KMS-11 (cell line): ENCODE data around the gene TMEM107.

Experiments
- H2AFZ ChIP-seq: fragments of 200-600 bp; sonication (generic); 2 replicates; pipeline ENCODE4 v1.6.1; 2016; ENCODE audit warnings: antibody characterized with exemption, mixed run types, low read depth
- H3K27ac ChIP-seq: fragments of 200-600 bp; sonication (generic); 2 replicates; pipeline ENCODE4 v1.6.1; 2016; ENCODE audit warnings: mild to moderate bottlenecking, mixed run types
- H3K27me3 ChIP-seq: fragments of 200-600 bp; sonication (generic); 2 replicates; pipeline ENCODE4 v1.6.1; 2017; ENCODE audit warnings: mild to moderate bottlenecking, low read depth, mixed run types, moderate library complexity; ENCODE audit not compliant: insufficient read depth
- H3K36me3 ChIP-seq: fragments of 200-600 bp; sonication (generic); 2 replicates; pipeline ENCODE4 v1.6.1; 2017; ENCODE audit warnings: mild to moderate bottlenecking, mixed run types; ENCODE audit not compliant: insufficient read depth
- H3K4me1 ChIP-seq: fragments of 200-600 bp; sonication (generic); 2 replicates; pipeline ENCODE4 v1.6.1; 2016; ENCODE audit warnings: mild to moderate bottlenecking, low read depth, mixed run types; ENCODE audit not compliant: poor library complexity, severe bottlenecking
- H3K4me2 ChIP-seq: fragments of 200-600 bp; sonication (generic); 2 replicates; pipeline ENCODE4 v1.7.0; 2016; ENCODE audit warnings: mild to moderate bottlenecking, mixed run types
- H3K4me3 ChIP-seq: fragments of 200-600 bp; sonication (generic); IDR thresholded peaks from 2 replicates; pipeline ENCODE4 v1.6.1; 2017; ENCODE audit warnings: low read depth, low read length, mixed read lengths; ENCODE audit not compliant: insufficient read depth
- H3K79me2 ChIP-seq: fragments of 200-600 bp; sonication (generic); 2 replicates; pipeline ENCODE4 v1.6.1; 2016; ENCODE audit warnings: low read depth, mixed run types; ENCODE audit not compliant: insufficient read depth
- H3K9ac ChIP-seq: fragments of 200-600 bp; sonication (generic); 2 replicates; pipeline ENCODE4 v1.6.1; 2016; ENCODE audit warnings: mild to moderate bottlenecking, mixed run types
- H4K20me1 ChIP-seq: fragments of 200-600 bp; sonication (generic); 2 replicates; pipeline ENCODE4 v1.6.1; 2016; ENCODE audit warnings: mild to moderate bottlenecking, mixed run types; ENCODE audit not compliant: insufficient read depth
- TF ChIP-seq, protein P1 (sequence below): fragments of 200-600 bp; sonication (generic); conservative IDR thresholded peaks from 2 replicates; pipeline ENCODE4 v1.6.1; 2017; ENCODE audit warnings: low read depth, mild to moderate bottlenecking, antibody characterized with exemption, low read length, moderate library complexity, mixed read lengths

TMEM107 gene

DNA sequence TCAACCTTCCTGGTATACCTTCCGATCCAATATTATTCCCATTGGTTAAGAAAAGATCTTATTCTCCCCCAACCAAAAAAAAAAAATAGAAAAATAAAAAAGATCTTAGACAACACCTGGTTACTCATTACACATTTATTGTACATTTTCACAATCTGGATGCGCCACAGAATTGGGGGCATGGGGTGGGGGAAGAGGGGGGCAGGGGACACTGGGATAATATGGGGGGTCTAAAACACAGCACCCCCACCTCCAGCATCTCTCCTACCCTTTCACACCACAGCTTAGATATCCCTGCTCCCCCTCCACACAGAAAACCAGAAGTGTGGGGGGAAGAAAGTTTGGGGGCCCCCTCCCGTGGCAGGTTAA lies 17.2 kb downstream of the TMEM107 start:
- Histone ChIP-seq H2AFZ (no peak overlapping the region), H3K79me2 (no peaks in the 10 kb centered on the region), H4K20me1 (no peaks in the 10 kb centered on the region), H3K9ac (no peak overlapping the region), H3K4me3 (no peak overlapping the region), H3K4me1 (no peaks in the 10 kb centered on the region), H3K4me2 (no peak overlapping the region), H3K27me3 (no peaks in the 10 kb centered on the region), H3K36me3 (no peaks in the 10 kb centered on the region), H3K27ac (no peak overlapping the region)
- TF ChIP-seq, protein P1, sequence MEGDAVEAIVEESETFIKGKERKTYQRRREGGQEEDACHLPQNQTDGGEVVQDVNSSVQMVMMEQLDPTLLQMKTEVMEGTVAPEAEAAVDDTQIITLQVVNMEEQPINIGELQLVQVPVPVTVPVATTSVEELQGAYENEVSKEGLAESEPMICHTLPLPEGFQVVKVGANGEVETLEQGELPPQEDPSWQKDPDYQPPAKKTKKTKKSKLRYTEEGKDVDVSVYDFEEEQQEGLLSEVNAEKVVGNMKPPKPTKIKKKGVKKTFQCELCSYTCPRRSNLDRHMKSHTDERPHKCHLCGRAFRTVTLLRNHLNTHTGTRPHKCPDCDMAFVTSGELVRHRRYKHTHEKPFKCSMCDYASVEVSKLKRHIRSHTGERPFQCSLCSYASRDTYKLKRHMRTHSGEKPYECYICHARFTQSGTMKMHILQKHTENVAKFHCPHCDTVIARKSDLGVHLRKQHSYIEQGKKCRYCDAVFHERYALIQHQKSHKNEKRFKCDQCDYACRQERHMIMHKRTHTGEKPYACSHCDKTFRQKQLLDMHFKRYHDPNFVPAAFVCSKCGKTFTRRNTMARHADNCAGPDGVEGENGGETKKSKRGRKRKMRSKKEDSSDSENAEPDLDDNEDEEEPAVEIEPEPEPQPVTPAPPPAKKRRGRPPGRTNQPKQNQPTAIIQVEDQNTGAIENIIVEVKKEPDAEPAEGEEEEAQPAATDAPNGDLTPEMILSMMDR: no peak; the same call in 1 of the 2 replicates

DNA sequence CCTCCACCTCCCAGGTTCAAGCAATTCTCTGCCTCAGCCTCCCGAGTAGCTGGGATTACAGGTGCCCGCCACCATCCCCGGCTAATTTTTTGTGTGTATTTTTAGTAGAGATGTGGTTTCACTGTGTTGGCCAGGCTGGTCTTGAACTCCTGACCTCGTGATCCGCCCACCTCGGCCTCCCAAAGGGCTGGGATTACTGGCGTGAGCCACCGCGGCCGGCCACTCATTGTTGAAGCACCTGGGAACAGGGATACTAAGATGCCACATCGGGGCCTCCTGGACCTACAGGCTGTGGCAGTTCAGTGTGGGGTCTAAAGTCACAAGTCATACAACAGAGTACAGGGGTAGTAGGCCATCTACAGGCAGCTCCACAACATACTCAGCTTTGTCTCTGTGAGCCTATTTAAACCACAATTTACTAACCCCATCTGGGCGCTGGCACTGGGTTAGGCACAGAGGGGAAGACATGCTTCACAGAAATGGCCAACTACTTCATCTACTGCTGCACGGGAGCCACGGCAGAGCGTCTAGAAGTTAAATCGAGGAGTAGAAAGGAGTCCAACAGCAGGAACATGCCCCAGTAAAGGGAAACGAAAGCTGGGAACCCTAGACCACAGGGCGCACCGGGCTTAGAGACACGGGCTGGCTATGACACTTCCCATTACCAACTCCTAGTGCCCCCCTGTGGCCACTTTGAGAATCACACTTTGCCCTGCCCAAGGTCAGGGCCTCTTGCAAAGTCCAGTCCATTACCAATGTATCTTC lies 17.7 kb downstream of the TMEM107 start:
- Histone ChIP-seq H3K4me1 (no peaks in the 10 kb centered on the region), H3K4me3 (no peak overlapping the region), H4K20me1 (no peaks in the 10 kb centered on the region), H3K79me2 (no peaks in the 10 kb centered on the region), H3K27me3 (no peaks in the 10 kb centered on the region), H3K27ac (no peak overlapping the region), H3K9ac (no peak overlapping the region), H3K4me2 (no peak overlapping the region), H2AFZ (no peak overlapping the region), H3K36me3 (no peaks in the 10 kb centered on the region)
- TF ChIP-seq, protein P1: peak; percentile 64

DNA sequence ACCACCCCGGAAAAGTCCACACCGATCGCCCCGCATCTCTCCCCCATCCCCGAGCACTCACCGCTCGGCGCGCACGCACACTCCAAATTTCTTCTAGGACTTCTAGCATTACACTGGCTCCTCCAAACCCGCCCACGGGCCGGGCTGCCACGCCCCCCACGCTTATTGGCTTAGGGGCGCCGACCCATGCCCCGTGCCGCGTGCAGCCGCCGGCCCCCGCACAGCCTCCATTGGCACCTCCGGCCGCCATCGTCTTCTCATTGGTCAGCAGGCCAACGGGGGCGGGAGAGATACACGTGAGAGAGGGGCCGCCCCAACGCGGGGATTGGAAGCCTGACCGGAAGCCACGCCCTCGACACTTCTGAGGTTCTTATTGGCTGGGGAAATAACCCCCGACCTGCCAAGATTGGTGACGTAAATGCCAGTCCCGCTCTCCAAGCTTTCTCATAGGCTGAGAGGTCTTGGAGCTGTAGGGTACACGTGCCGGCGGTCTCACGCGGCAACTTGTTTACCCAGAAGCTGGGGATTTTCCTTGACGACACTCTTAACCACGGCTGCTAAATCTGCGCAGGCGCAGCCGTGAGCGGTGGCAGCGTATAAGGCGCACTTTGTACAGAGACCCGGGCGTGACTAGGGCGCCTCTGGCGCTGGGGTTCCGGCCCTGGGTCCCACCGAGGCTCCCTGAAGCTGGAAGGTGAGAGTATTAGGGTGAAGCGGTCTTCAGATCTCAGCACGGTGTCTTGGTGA lies 19.8 kb downstream of the TMEM107 start:
- Histone ChIP-seq H3K36me3 (no peaks in the 10 kb centered on the region), H3K79me2 (no peaks in the 10 kb centered on the region), H4K20me1 (no peaks in the 10 kb centered on the region), H3K27ac (peak overlapping the region; percentile 68), H2AFZ (no peak overlapping the region), H3K4me3 (no peak overlapping the region), H3K4me2 (no peak overlapping the region; the same call in 1 of the 2 replicates), H3K9ac (peak overlapping the region; percentile 56; the same call in 1 of the 2 replicates), H3K27me3 (no peaks in the 10 kb centered on the region), H3K4me1 (no peaks in the 10 kb centered on the region)
- TF ChIP-seq, protein P1: no peak

DNA sequence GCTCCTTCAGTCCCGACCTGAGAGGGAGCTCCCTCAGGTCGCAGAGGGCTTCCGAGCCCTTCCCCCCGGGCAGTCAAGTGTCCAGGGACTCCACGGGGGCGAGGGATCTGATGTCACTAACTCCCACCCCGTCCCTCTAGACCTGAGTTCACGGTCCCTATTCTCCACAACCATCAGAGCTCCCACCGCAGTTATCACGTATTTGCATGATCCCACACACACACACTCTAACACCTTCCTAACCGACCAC lies 20.3 kb downstream of the TMEM107 start:
- H4K20me1 ChIP-seq: no peaks in the 10 kb centered on the region
- no peak overlapping the region for H3K4me3 ChIP-seq
- no peak overlapping the region for H2AFZ ChIP-seq
- no peaks in the 10 kb centered on the region for H3K79me2 ChIP-seq
- H3K4me1 ChIP-seq: no peaks in the 10 kb centered on the region
- TF ChIP-seq, protein P1: no peak
- H3K4me2 ChIP-seq: 0 out of 2 replicates have a peak overlapping the region, but pooled peaks have one; percentile 21
- no peaks in the 10 kb centered on the region for H3K36me3 ChIP-seq
- H3K9ac ChIP-seq: peak overlapping the region; percentile 41; the same call in 1 of the 2 replicates
- no peaks in the 10 kb centered on the region for H3K27me3 ChIP-seq
- peak overlapping the region; percentile 18; the same call in 1 of the 2 replicates for H3K27ac ChIP-seq
